ENCODE results near the gene IFNA14.
"Not testable (repeated sequence)": the region's sequence is repeated elsewhere in the genome, so short reads cannot be mapped to it uniquely, and the experiment has no call there.

The IFNA14 gene

GRCh38 chr9:21239911-21240310, at the start of gene IFNA14:
Gene IFNA14, minus strand, starts transcription at chr9:21240005. Its CDS starts 70 bp downstream, at chr9:21239935.
- no peak for DNase-seq (ENCODE audit: low read depth)

DNA sequence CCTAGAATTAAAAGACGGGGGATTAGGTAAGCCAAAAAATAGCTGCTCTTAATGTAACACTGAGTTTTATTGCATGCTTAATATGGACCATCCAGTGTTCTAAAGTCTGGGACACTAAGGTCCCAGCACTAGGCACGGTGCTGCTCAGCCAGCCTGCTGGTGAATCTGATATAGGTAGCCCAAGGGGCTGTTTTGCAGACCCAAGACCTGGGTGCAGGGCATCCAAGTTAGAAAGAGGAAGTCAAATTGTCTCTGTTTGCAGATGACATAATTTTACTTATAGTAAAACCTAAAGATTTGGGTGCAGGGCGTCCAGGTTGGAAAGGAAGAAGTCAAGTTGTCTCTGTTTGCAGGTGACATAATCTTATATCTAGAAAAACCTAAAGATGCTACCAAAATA, 47.5 kb upstream of the IFNA14 start:
- no peak for DNase-seq (ENCODE audit: low read depth)

DNA sequence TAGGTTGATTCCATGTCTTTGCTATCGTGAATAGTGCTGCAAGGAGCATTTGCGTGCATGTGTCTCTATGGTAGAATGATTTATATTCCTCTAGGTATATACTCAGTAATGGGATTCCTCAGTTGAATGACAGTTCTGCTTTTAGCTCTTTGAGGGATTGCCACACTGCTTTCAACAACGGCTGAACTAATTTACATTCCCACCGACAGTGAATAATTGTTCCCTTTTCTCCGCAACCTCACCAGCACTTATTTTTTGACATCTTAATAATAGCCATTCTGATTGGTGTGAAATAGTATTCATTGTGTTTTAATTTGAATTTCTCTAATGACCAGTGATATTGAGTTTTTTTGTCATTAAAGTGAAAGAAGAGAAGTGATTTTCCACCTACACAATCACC, 46.9 kb upstream of the IFNA14 start:
- no peak for DNase-seq (ENCODE audit: low read depth)

DNA sequence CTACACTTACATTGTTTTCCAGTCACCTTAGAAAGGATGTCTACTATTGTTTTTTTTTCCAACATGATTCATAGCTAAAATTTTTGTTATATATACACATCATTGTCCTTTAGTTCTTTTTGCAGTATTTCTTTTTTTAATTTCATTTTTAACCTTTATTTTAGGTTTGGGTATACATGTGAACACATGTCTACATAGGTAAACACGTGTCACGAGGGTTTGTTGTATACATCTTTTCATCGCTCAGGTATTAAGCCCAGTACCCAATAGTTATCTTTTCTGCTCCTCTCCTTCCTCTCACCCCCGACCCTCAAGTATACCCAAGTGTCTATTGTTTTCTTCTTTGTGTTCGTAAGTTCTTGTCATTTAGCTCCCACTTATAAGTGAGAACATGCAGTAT, 46.3 kb upstream of the IFNA14 start:
- DNase-seq (ENCODE audit: low read depth), result no peak

- DNase-seq (ENCODE audit: low read depth), result no peak
Measured at GRCh38 chr9:21281275-21281674, 41.5 kb upstream of the IFNA14 start.

- no peak for DNase-seq (ENCODE audit: low read depth)
Measured at GRCh38 chr9:21268347-21268657, 28.5 kb upstream of the IFNA14 start.

DNA sequence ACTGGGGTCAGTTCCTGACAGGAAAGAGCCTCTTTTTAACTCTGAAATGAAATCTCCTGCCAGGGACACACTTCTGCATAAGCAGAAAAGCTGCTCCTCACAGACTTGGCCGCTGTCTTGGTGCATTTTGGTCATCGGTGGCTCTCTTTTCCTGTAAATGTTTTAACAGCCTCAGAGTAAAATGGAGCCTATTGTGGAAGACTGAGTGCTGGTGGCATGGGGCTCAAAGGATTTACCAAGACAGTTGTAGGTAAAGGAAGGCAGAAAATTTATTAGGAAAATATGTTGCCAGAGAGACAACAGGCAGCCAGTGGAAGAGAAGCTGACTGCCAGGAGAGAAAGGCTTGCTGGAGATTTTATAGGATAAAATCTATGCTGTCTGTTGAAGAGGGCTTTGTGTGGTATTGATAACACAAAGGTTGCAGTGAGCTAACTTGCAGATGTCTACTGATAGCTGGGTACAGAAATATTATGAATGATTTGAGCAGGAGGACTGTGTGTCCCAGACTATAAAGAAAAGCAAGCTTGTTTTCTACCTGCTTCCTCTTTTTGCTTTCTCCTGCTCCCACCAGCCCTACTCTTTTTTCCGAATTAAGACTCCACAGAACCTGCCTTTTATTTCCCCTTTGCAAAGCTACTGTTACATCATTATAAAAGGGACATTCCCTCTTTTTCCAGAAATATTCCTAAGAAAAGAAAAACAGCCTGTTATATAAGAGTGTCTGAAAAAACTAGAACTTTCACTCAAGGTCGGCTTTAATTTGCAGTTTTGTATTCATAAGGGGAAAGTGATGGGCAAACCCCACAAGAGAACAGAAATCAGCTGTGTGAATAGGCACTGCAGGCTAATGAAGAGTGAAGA, 27.9 kb upstream of the IFNA14 start:
- DNase-seq (ENCODE audit: low read depth), result no peak

GRCh38 chr9:21266733-21267484, 27.1 kb upstream of the IFNA14 start:
- DNase-seq (ENCODE audit: low read depth), result no peak

GRCh38 chr9:21265421-21266189, 25.8 kb upstream of the IFNA14 start:
- DNase-seq (ENCODE audit: low read depth), result no peak

GRCh38 chr9:21255538-21256212, 15.9 kb upstream of the IFNA14 start:
- DNase-seq (ENCODE audit: low read depth), result no peak

GRCh38 chr9:21252721-21253547, 13.1 kb upstream of the IFNA14 start:
- no peak for DNase-seq (ENCODE audit: low read depth)

DNA sequence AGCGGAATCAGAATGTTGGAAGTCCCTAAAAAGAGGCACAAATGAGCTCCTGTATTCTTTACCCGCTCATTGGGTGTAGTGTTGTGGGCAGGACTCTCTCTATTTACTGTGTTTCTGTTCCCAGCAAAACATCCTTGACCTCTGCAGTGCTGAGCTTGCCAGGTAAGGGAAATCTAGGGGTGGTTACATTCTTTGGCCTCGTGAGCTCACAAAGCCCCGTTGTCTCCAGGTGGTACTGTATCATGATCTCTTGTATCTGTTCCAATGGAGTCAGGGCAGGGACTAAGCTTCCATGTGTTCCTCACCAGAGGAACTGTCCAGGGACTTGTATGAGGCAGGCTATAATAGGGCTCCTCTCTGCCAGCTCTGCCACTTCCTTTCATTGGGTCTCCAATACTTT, 11.8 kb upstream of the IFNA14 start:
- no peak for DNase-seq (ENCODE audit: low read depth)

DNA sequence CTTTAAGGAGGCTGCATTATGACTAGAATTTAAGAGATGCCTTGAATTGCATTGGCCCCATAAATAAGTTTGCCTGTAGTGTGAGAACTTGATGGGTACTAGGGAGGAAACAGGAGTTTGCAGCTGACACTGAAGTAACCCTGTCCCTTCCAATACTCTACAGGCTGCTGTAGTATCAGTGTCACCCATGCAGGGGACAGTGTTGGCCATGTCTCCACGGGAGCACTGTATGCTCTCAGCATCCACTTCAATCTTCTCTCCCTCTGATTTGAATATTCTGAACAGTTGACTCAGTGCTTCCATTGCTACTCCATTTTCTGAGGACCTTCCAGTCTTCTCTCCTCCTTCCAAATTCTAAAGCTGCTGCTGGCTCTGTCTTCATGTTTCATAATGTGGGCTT, 11.4 kb upstream of the IFNA14 start:
- no peak for DNase-seq (ENCODE audit: low read depth)

DNA sequence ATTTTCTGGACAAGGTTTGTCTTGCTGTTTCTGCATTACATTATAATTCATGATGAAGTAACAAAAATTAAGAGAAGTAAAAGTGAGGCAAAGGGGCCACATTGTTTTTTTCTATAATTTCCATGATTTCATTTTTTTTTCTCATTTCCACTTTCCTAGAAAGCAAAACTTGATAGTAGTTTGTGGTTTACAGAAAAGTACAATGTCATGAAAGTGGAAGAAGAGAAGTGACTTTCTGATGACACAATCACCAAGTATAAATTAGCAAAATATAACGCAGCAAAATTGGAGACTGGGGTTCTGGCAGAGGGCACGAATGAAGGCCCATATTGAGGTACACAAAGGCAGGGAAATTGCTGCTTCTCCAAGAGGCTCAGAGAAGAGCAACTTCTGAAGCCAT, 5.0 kb upstream of the IFNA14 start:
- DNase-seq (ENCODE audit: low read depth), result no peak

DNA sequence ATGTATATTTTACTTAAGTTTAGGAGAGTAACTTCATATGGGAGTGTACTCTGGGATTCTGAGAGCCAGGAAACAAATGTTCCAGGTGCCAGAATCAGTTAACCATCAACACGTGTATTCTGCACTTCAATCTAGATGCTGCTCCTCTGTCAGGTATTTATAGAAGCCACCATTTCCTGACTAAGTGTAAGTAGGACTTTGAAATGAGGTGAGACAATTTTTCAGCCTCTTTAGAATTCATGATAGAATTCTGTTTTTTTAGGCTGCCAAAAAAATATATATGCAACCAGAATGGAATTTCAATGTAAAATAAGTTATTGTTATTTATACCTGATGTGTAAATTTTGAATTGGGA, 3.5 kb downstream of the IFNA14 start:
- DNase-seq (ENCODE audit: low read depth), result not testable (repeated sequence)

- not testable (repeated sequence) for DNase-seq (ENCODE audit: low read depth)
Measured at GRCh38 chr9:21235468-21236359, 4.1 kb downstream of the IFNA14 start.

DNA sequence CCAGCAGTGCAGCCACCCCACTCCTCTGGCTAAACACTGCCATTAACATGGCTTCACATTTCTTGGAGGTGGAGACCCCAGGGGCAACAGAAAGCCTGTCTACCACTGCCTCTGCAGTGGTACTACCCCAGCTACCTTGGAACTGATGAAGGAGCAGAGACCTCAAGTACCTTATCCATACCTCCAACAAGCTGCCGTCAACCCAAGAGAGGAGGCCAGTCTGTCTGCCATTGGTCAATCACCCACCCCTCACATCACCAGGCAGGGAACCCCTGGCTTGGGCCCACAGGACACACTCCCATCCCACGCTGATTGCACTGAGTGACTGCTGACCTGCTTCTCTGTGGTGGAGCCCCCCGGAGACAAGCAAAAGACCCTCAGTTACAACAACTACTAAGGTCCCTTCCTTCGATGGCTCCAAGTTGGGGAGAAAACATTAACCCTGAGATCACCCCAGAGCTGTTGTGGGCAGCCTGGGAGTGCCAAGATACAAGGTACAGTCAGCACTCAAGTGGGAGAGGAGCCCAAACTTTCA, 5.6 kb downstream of the IFNA14 start:
- no peak for DNase-seq (ENCODE audit: low read depth)

GRCh38 chr9:21233258-21233657, 6.5 kb downstream of the IFNA14 start:
- no peak for DNase-seq (ENCODE audit: low read depth)

- DNase-seq (ENCODE audit: low read depth), result no peak
Measured at GRCh38 chr9:21228122-21228521, 11.7 kb downstream of the IFNA14 start, which contains the start of gene IFNA17. Gene IFNA17, minus strand, starts transcription at chr9:21228222. Its CDS starts 49 bp downstream, at chr9:21228173.

GRCh38 chr9:21217211-21217610, 22.6 kb downstream of the IFNA14 start, which contains the start of gene IFNA16:
Gene IFNA16, minus strand, starts transcription at chr9:21217311. Its CDS starts 6 bp downstream, at chr9:21217305.
- not testable (repeated sequence) for DNase-seq (ENCODE audit: low read depth)
